Endometrial microvascular endothelial cells (primary cell): ENCODE results near the gene XPNPEP2. TPM values are rescaled to one million over a fixed set of nuclear protein-coding genes. Genes with fewer than 3 reads are reported as not detected.

ENCODE experiments used
- in situ Hi-C: cut with HindIII; loops from 2 replicates; pipeline ENCODE4 v1.10.0; 2017; ENCODE audit warnings: low sequenced_read_pairs, low pct_unique_long_range_greater_than_20kb; ENCODE audit errors: inconsistent ontology term
- total RNA-seq: library from RNA; depleted of rRNA; stranded (reverse); fragments of >200 nt; gene quantifications from one replicate; pipeline ENCODE4 v1.2.3, GENCODE V29; 2015; ENCODE audit errors: inconsistent ontology term

The XPNPEP2 gene
- total RNA-seq, 1 donor from 2014 or later, result not detected

DNA sequence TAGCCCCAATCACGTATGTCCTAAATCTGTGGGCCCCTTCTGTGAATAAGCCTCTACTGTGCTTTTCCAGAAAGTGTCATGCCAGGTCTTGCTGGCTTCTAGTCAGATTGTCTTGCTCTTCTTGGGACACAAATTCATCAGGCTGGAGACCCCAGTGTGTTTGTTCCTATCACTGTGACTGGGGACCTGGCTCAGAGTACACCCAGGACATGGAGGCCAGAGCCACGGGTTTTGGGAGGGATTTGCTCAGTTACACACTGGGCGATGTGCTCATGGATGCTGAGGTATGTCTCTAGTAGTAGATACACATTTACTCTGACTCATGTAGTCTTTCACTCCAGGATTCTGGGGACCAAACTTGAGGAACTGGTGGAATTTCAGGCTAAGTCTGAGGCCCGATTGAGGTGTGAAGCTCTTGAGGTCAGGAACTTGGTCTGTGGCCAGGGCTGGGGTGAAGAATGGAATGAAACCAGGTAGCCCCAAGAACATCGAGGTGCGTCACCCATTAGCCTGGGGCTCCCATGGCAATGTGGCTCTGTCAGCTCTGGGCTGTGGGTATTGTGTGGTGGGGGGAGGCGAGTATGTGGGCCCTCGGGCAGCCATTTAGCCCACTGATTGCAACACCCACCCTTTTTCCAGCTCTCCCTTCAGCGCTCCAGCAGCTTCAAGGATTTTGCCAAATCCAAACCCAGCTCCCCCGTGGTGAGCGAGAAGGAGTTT, 48.7 kb downstream of the XPNPEP2 start:
- in situ Hi-C loops, result no loop called here

DNA sequence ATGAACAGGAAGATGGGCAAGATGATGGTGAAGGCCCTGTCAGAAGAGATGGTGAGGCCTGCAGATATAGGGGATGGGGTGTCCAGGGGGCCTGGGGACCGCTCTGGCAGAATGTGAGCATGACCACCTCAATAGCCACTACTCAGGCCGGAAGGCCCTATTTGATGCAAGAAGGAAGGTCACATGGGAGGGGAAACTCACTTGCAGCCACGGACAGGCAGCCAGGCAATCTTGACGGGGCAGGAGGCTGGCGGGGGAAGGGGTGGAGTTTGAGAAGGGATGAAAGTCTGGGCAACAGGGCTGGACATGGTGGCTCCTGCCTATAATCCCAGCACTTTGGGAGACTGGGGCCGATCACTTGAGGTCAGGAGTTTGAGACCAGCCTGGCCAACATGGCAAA, 49.7 kb downstream of the XPNPEP2 start:
- in situ Hi-C loops, result no loop called here

DNA sequence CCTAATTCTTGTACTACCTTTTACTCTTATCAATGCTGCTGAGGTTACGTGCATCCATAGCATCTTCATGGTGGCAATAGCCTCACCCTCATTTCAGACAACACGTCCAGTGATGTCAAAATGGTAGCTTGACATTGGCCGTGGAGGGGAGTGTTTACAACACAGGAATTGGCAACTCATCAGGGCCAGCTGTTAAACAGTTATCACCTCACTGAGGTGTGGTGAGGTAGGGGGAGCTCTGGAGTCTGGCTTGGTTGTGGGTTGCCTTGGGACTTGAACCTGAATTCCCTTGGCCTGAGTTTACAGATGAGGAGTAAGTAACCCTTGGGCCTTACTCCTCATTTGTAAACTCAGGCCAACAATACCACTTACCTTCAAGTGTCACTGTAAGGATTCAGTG, 51.4 kb downstream of the XPNPEP2 start:
- in situ Hi-C loops, result no loop called here

DNA sequence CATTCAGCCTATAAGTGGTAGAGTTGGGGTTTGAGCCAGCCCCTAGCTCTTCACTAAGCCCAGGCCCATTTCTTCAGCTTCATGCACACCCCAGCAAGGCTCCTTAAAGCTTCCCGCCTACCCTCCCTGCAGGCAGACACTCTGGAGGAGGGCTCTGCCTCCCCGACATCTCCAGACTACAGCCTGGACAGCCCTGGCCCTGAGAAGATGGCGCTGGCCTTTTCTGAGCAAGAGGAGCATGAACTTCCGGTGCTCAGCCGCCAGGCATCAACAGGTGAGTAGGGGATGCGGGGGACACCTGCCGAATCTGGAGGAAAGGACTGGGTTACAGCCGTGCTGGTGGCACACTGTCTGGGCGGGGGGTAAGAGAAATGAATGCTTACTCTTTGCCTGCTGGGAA, 52.0 kb downstream of the XPNPEP2 start:
- in situ Hi-C loops, result no loop called here

DNA sequence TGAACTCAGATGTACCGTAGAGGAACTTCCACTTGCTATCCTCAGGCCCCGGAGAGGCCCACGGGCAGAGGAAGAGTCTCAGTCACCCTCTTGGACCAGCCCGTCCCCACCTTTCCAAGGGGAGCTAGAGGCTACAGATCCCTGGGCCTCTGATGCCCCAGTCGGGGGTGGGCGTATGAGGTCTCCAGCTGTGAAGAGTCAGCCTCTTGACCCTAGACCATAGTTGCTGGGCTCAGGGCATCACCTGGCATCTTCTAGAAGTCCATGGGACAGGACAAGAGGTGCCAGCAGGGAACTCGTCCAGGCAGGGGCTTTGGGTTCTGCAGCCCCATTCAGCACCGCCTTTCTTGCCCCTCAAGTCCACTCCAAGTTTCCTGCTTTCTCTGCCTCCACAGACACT, 52.6 kb downstream of the XPNPEP2 start:
- in situ Hi-C loops, result no loop called here

DNA sequence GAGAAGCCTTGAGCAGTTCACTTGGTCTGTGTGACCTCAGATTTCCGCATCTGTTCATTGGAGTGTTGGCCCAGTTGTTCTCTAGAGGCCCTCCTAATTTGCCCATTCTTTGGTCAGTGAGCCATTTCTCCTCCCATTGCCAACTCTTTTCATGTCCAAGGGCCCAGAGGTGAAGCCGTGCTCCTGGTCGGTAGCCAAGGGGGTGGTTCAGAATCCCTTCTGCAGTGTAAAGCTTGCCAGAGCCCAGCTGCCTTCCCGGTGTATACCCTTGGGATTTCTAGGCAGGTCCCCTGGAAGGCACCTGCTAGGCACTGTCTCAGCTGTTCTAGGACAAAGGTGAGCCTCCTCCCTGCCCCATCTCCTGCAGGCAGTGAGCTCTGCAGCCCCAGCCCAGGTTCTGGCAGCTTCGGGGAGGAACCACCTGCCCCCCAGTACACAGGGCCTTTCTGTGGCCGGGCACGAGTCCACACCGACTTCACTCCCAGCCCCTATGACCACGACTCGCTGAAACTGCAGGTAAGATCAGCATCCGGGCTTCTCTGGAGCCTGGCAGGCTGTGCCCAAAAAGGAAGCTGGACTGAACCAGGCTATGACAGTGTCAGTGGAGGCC, 53.3 kb downstream of the XPNPEP2 start:
- in situ Hi-C loops, result no loop called here

DNA sequence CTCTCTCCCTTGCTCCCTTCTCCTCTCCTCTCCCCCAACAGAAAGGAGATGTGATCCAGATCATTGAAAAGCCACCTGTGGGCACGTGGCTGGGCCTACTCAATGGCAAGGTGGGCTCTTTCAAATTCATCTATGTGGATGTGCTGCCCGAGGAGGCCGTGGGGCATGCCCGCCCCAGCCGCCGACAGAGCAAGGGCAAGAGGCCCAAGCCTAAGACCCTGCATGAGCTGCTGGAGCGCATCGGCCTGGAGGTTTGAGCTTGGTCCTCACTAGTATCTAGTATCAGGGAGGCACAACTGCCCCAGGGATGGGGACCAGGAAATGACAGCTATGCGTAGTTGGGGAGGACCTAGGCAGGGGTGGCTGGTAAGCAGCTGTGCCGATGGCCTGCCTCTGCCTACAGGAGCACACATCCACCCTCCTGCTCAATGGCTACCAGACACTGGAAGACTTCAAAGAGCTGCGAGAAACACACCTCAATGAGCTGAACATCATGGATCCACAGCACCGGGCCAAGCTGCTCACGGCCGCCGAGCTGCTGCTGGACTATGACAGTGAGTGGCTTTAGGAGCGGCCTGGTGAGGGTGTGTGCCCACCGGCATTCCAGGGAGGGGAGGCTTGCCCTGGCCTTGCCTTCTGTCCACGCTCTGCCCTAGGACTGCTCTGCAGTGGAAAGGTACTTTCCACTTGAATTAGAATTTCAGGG, 54.0 kb downstream of the XPNPEP2 start:
- in situ Hi-C loops, result no loop called here

DNA sequence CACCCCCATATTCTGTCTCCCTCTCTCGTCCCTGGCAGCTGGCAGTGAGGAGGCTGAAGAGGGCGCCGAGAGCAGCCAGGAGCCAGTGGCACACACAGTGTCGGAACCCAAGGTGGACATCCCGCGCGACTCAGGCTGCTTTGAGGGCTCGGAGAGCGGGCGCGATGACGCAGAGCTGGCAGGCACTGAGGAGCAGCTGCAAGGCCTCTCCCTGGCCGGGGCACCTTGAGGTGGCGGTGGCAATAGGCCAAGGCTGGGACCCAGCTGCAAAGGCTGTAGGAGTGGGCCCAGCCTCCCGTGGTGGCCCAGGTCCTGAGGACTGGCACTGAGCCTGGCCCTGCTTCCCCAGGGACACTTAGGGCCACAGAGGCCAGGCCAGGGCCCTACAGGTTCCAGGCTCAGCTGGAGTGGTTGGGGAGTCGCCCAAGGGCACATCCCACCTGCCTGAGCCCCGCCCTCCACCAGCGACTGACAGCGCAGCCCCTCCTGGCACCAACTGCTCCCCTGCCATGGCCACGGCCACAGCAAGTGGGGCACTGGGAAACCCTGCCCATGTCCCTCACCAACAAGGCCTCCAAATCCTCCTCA, 54.9 kb downstream of the XPNPEP2 start:
- in situ Hi-C loops, result no loop called here

DNA sequence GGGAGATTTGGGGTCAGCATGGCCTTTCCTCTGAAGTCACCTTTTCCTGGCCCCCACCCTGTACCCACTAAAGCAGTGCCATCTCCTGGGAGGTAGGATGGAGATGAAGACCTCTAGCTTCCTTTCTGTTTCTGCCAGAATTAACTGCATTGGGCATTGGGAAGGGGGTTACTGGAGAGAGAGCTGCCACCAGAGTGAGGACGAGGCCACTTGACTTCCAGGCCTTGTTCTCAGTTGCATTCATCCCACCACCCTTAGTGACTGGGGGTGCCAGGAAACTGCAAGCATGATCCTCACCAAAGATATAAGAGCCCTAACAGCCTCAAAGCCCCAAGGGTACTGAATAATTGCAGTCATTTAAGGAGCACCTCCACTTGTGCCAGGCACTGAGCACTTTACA, 56.8 kb downstream of the XPNPEP2 start:
- in situ Hi-C loops, result no loop called here

DNA sequence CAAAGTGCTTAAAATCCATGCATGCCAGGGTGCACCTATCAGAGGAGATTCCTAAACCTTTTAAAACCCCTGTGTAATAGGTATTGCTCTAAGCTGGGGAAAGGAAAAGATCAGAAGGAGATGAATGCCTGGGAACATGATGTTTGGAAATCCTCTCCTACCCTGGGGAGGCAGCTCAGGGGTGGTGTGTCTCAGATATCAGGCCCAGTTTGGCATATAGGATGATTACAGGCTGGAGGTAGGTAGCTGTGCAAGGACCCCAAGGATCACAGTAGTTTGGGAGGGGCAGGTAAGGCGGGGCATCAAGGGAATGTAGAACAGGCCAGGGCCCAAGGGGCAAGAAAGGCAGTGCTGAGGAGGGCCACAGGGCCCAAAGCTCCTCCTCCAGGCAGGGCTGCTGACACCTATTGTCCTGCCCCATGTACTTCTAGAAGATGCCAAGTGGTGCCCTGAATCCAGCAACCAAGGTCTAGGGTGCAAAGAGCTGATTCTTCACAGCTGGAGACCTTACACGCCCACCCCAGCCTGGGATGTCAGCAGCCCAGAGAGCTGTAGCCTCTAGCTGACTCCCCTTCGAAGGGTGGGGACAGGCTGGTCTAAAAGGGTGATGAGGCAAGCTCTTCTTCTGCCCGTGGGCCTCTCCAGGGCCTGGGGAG, 58.6 kb downstream of the XPNPEP2 start:
- in situ Hi-C loops, result no loop called here

DNA sequence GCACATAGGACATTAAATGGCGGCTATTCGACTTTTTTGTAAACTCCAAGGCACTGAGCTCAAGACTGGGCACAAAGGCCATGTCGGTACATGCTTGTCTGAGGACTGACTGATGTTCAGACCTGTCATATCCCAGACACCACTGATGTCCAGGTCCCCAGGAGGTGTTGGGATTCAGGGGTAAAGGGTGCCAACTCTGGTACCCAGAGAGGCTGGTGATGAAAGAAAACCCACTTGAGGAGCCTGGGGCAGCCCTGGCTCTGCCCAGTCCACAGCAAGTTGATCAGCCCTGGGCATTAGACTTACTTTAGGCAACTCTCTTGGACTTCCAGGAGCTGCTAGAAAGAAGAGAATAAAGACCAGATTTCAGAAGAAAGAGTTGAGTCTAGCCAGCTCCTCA, 59.7 kb downstream of the XPNPEP2 start:
- in situ Hi-C loops, result no loop called here

DNA sequence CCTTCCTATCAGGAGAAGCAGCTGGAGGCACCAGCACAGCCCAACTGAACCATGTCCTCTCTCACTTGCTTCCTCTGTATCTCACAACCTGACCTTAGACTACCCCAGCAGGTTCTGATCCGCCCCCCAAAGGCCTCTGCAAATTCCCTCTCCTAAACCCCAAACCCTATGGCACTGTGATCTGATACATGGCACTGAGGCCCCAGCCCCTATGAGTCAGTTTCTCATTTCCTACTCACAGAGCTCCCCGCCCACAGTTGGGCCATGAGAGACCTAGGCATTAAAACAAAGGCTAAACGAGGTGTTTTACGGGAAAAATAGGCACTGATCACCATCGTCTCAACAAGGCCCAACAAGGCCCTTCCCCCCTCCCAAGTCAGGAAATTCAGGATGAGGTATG, 60.1 kb downstream of the XPNPEP2 start:
- in situ Hi-C loops, result no loop called here

DNA sequence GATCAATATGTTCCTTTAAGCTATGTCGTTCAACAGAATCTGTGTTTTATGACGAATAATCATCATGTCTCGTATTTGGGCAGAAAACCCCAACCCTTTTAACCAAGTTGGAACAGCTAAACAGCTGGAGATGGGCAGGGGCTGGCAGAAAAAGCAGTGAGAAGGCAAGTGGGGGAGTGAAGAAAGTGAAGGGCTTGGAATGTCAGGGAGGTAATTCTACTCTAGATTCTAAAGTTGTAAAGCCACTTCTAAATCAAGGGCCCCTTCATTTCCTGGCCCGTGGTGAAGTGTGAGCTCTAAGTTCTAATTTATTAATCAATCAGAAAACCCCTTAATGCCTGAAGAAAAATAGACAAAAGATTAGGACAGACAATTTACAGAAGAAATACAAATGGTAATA, 61.4 kb downstream of the XPNPEP2 start:
- in situ Hi-C loops, result no loop called here

DNA sequence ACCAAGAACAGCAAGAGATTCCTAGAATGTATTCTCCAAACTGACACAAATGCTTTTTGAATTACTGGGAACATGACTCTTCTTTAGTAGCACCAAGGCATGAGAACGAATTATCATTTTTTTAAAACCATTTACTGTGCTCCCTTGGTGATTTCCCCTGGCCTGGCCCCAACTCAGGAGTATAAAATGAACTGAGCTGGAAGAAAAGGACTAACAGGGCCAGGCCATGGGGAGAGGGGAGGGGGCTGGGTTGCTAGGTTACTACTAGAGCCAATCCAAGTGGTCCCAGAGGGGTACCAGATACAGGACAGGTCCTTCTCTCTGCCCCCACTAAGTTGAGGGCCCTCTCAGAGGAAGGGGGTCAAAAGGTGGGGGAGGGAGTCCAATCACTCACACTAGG, 64.1 kb downstream of the XPNPEP2 start:
- in situ Hi-C loops, result no loop called here

DNA sequence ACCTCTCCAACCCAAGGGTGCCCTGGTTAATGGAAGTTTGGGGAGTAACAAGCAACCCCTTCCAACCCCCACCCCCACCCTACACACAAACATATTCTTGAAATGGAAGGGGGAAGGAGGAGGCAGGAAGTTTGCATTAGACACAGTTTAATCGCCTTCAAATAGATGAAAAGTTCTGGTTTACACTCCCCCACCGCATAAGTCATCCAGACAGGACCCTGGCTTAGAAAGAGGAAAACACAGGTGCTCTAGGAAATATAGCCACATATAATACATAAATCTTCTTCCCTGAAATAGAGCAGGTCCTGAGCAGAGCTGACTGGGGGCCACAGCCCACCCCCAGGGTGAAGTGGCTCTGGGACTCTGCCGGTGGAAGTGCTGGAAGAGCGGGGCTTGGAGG, 66.0 kb downstream of the XPNPEP2 start:
- in situ Hi-C loops, result no loop called here

DNA sequence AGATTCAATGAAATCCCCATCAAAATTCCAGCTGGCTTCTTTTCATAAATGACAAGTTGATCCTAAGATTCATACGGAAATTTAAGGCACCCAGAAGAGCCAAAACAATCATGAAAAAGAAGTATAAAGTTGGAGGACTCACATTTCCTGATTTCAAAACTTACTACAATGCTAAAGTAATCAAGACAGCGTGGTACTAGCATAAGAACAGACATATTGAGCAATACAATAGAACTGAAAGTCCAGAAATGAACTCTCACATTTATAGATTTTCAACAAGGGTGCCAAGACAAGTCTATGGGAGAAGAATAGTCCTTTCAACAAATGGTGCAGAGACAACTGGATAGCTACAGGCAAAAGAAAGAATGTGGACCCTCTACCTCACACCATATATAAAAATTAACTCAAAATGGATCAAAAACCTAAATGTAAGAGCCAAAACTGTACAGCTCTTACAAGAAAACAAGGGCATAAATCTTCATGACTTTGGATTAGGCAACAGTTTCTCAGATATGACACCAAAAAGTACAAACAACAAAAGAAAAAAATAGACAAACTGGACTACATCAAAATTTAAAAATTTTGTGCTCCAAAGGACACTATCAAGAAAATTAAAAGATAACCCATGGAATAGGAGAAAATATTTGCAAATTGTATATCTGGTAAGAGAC, 69.5 kb downstream of the XPNPEP2 start:
- in situ Hi-C loops, result no loop called here

DNA sequence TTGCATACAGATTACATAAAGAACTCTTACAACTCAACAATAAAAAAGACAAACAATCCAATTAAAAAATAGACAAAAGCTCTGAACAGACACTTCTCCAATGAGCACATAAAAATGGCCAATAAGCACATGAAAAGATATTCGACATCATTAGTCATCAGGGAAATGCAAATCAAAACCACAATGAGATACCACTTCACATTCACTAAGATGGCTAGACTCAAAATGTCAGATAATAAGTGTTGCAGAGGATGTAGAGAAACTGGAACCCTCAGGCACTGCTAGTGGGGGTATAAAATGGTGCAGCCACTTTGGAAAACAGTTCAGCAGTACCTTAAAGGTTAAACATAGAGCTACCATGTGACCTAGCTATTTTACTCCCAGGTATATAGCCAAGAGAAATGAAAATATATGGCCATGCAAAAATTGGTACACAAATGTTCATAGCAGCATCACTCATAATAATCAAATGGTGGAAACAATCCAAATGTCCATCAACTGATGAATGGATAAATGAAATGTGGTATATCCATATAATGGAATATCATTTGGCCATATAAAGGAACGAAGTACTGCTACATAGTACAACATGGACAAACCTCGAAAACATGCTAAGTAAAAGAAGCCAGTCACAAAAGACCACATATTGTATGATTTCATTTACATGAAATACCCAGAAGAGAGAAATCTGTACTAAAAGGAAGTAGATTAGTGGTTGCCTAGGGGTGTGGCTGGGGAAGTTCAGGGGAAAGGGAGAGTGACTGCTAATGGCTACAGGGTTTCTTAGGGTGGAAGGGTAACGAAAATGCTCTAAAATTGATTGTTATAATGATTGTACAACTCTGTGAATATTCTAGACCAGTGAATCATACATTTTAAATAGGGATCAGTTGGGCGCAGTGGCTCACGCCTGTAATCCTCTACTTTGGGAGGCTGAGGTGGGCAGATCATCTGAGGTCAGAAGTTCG, 70.3 kb downstream of the XPNPEP2 start:
- in situ Hi-C loops, result no loop called here
